WTC11 (cell line): ENCODE measurements around the gene CD101. TPM values are rescaled to one million over a fixed set of nuclear protein-coding genes. Genes with fewer than 3 reads are reported as not detected.
A peak's percentile ranks its signal among the peaks of the same experiment; 100 is the strongest.

ENCODE experiments used
- ATAC-seq: fragments of 200-7000 bp; cut with Tn5 transposase; 2 replicates; pipeline ENCODE4 v1.10.0; 2021; ENCODE audit warnings: mild to moderate bottlenecking, moderate library complexity
- CTCF ChIA-PET: fragments of 300-600 bp; sonication (Branson Sonifier 250); formaldehyde crosslinking; loops from one replicate; lab custom pipeline; 2021; ENCODE audit warnings: antibody characterized with exemption; lab: Charles Lee
- POLR2A ChIA-PET: fragments of 350-600 bp; sonication (Branson Sonifier 250); formaldehyde crosslinking; loops from one replicate; lab custom pipeline; 2021; ENCODE audit warnings: antibody characterized with exemption; lab: Charles Lee
- DNase-seq: peaks from one replicate; pipeline ENCODE4 v3.0.0; 2021; ENCODE audit warnings: low spot score
- H3K27ac Mint-ChIP-seq: 2 replicates; pipeline ENCODE4 v1.8.0; 2021; ENCODE audit warnings: mixed read lengths
- H3K27me3 Mint-ChIP-seq: 2 replicates; pipeline ENCODE4 v1.8.0; 2021; ENCODE audit warnings: low read depth, mild to moderate bottlenecking, moderate library complexity, mixed read lengths
- H3K36me3 Mint-ChIP-seq: 2 replicates; pipeline ENCODE4 v1.8.0; 2021; ENCODE audit warnings: mixed read lengths
- H3K4me1 Mint-ChIP-seq: 2 replicates; pipeline ENCODE4 v1.8.0; 2022; ENCODE audit warnings: mixed read lengths
- H3K4me3 Mint-ChIP-seq: 2 replicates; pipeline ENCODE4 v1.8.0; 2021; ENCODE audit warnings: mild to moderate bottlenecking, moderate library complexity, mixed read lengths
- H3K9me3 Mint-ChIP-seq: 2 replicates; pipeline ENCODE4 v1.8.0; 2021; ENCODE audit warnings: mixed read lengths
- ATF1 ChIP-seq: sonication (generic); formaldehyde crosslinking; IDR thresholded peaks from 2 replicates; pipeline ENCODE4 v1.8.1; 2023; ENCODE audit warnings: mild to moderate bottlenecking, moderate library complexity, missing genetic modification reagents
- ATF2 ChIP-seq: sonication (generic); formaldehyde crosslinking; IDR thresholded peaks from 2 replicates; pipeline ENCODE4 v1.8.1; 2022; ENCODE audit warnings: low read depth, missing genetic modification reagents, borderline replicate concordance
- ATF3 ChIP-seq: sonication (generic); formaldehyde crosslinking; conservative IDR thresholded peaks from 2 replicates; pipeline ENCODE4 v1.8.1; 2022; ENCODE audit warnings: mild to moderate bottlenecking, missing genetic modification reagents
- CDX4 ChIP-seq: fragments of 250-450 bp; sonication (Bioruptor Pico); IDR thresholded peaks from 2 replicates; pipeline ENCODE4 v1.9.0; 2021; ENCODE audit warnings: moderate library complexity, mild to moderate bottlenecking, inconsistent platforms, borderline replicate concordance
- CREB1 ChIP-seq: sonication (generic); formaldehyde crosslinking; IDR thresholded peaks from 2 replicates; pipeline ENCODE4 v1.8.0; 2023; ENCODE audit warnings: mild to moderate bottlenecking, missing genetic modification reagents
- CREM ChIP-seq: sonication (generic); formaldehyde crosslinking; IDR thresholded peaks from 2 replicates; pipeline ENCODE4 v1.8.1; 2022; ENCODE audit warnings: mild to moderate bottlenecking, missing genetic modification reagents, moderate library complexity
- ETV6 ChIP-seq: sonication (generic); formaldehyde crosslinking; IDR thresholded peaks from 2 replicates; pipeline ENCODE4 v1.8.1; 2022; ENCODE audit warnings: mild to moderate bottlenecking, missing genetic modification reagents
- FOXK1 ChIP-seq: sonication (generic); formaldehyde crosslinking; IDR thresholded peaks from 2 replicates; pipeline ENCODE4 v1.8.0; 2022; ENCODE audit warnings: mild to moderate bottlenecking, moderate library complexity, missing genetic modification reagents
- FOXP1 ChIP-seq: sonication (generic); formaldehyde crosslinking; IDR thresholded peaks from 2 replicates; pipeline ENCODE4 v1.8.0; 2022; ENCODE audit warnings: missing genetic modification reagents, mild to moderate bottlenecking, moderate library complexity, borderline replicate concordance
- FOXP4 ChIP-seq: sonication (generic); formaldehyde crosslinking; IDR thresholded peaks from 2 replicates; pipeline ENCODE4 v1.8.0; 2022; ENCODE audit warnings: mild to moderate bottlenecking, missing genetic modification reagents
- GTF2I ChIP-seq: fragments of 250-450 bp; sonication (Bioruptor Pico); conservative IDR thresholded peaks from 2 replicates; pipeline ENCODE4 v1.4.0; 2021; ENCODE audit warnings: mild to moderate bottlenecking
- HMGA2 ChIP-seq: fragments of 250-450 bp; sonication (Bioruptor Pico); IDR thresholded peaks from 2 replicates; pipeline ENCODE4 v1.4.0; 2021; ENCODE audit warnings: mild to moderate bottlenecking, moderate library complexity
- NR3C1 ChIP-seq: sonication (generic); formaldehyde crosslinking; conservative IDR thresholded peaks from 2 replicates; pipeline ENCODE4 v1.8.1; 2023; ENCODE audit warnings: low read depth, mild to moderate bottlenecking, missing genetic modification reagents
- SMAD4 ChIP-seq: sonication (generic); formaldehyde crosslinking; IDR thresholded peaks from 2 replicates; pipeline ENCODE4 v1.8.0; 2022; ENCODE audit warnings: mild to moderate bottlenecking, missing genetic modification reagents
- TP53 ChIP-seq: sonication (generic); formaldehyde crosslinking; IDR thresholded peaks from 2 replicates; pipeline ENCODE4 v1.8.1; 2023; ENCODE audit warnings: mild to moderate bottlenecking, missing genetic modification reagents
- ZNF121 ChIP-seq: sonication (generic); formaldehyde crosslinking; IDR thresholded peaks from 2 replicates; pipeline ENCODE4 v1.8.0; 2023; ENCODE audit warnings: missing genetic modification reagents
- ZNF317 ChIP-seq: sonication (generic); formaldehyde crosslinking; IDR thresholded peaks from 2 replicates; pipeline ENCODE4 v1.8.1; 2023; ENCODE audit warnings: low read depth, mild to moderate bottlenecking, moderate library complexity, missing genetic modification reagents, borderline replicate concordance
- total RNA-seq: library from RNA; stranded (reverse); gene quantifications from 3 replicates; pipeline ENCODE4 v1.2.3, GENCODE V29; 2021
- TF ChIP-seq, protein P1 (sequence below): sonication (generic); formaldehyde crosslinking; IDR thresholded peaks from 2 replicates; pipeline ENCODE4 v1.8.0; 2022; ENCODE audit warnings: mild to moderate bottlenecking, missing genetic modification reagents
- TF ChIP-seq, protein P2 (sequence below): sonication (generic); formaldehyde crosslinking; IDR thresholded peaks from 2 replicates; pipeline ENCODE4 v1.8.1; 2022; ENCODE audit warnings: low read depth, mild to moderate bottlenecking, moderate library complexity, missing genetic modification reagents, borderline replicate concordance
- TF ChIP-seq, protein P3 (sequence below): sonication (generic); formaldehyde crosslinking; IDR thresholded peaks from 2 replicates; pipeline ENCODE4 v1.8.1; 2023; ENCODE audit warnings: mild to moderate bottlenecking, missing genetic modification reagents
- TF ChIP-seq, protein P4 (sequence below): sonication (generic); formaldehyde crosslinking; IDR thresholded peaks from 2 replicates; pipeline ENCODE4 v1.8.0; 2023; ENCODE audit warnings: missing genetic modification reagents

The CD101 gene
- total RNA-seq, 1 experiment from 2014 or later: 1.4 TPM

- H3K27me3 Mint-ChIP-seq: no peaks in the 10 kb centered on the region
- peaks cover 30% of the 10 kb centered on the region for H3K36me3 Mint-ChIP-seq
- H3K4me1 Mint-ChIP-seq: peaks cover 18% of the 10 kb centered on the region
- TF ChIP-seq ETV6 (CRISPR knock-in tag): peak; percentile 7; the same call in 1 of the 2 replicates
- 0 out of 2 replicates have a peak, but pooled peaks have one; percentile 21 for TF ChIP-seq GTF2I (CRISPR knock-in tag)
- TF ChIP-seq ZNF317 (CRISPR knock-in tag): peak; percentile 43; the same call in 1 of the 2 replicates
- TF ChIP-seq ATF2 (CRISPR knock-in tag): no peak
- TF ChIP-seq, protein P1, sequence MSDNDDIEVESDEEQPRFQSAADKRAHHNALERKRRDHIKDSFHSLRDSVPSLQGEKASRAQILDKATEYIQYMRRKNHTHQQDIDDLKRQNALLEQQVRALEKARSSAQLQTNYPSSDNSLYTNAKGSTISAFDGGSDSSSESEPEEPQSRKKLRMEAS (CRISPR knock-in tag): peak; percentile 75
- POLR2A ChIA-PET: interaction anchor here (0.6 to 2.1 kb wide), 19 partner anchors 16 to 490 kb away, joined by 3 to 8 read pairs (median 4); partner anchors contain the start of genes CD58, IGSF3 and PTGFRN
- ATAC-seq (peak; percentile 8), DNase-seq (no peak)
- no peaks in the 10 kb centered on the region for H3K9me3 Mint-ChIP-seq
- H3K4me3 Mint-ChIP-seq: no peak overlapping the region
- CTCF ChIA-PET: interaction anchor here (0.8 to 1.9 kb wide), 20 partner anchors 9 to 492 kb away, joined by 3 to 18 read pairs (median 6); partner anchors contain the start of genes IGSF3 and TRIM45
- peak overlapping the region; percentile 72 for H3K27ac Mint-ChIP-seq
Measured at GRCh38 chr1:117060441-117061317, 59.1 kb downstream of the CD101 start.

DNA sequence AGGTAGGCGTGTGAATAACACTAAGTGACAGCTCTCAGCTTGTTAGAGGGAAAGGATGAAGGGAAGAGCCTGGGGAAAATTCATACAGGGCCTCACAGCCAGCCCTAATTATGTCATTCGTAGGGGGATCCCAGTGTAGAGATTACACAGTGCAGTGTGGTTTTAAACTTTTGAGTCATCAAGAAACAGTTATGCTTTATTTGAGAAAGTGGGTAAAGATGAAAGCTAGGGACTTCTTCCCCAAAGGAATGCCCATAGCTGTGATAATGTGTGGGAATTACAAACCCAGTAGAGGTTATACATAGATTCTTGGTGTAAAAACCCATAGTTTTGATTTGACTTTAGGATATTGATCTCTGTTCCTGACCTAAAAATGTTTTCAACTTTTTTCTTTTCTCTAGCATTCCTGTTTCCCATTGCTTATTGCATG lies 60.4 kb downstream of the CD101 start:
- TF ChIP-seq ETV6 (CRISPR knock-in tag): no peak
- TF ChIP-seq, protein P2, sequence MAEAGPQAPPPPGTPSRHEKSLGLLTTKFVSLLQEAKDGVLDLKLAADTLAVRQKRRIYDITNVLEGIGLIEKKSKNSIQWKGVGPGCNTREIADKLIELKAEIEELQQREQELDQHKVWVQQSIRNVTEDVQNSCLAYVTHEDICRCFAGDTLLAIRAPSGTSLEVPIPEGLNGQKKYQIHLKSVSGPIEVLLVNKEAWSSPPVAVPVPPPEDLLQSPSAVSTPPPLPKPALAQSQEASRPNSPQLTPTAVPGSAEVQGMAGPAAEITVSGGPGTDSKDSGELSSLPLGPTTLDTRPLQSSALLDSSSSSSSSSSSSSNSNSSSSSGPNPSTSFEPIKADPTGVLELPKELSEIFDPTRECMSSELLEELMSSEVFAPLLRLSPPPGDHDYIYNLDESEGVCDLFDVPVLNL: no peak
- TF ChIP-seq FOXP4: no peak
- TF ChIP-seq FOXK1 (CRISPR knock-in tag): no peak
- TF ChIP-seq NR3C1 (CRISPR knock-in tag): no peak
- TF ChIP-seq HMGA2: no peak
- TF ChIP-seq CREM (CRISPR knock-in tag): no peak
- TF ChIP-seq ATF3 (CRISPR knock-in tag): no peak
- DNase-seq (no peak), ATAC-seq (no peak)
- ChIA-PET CTCF (no interaction called here), POLR2A (no interaction called here)
- Mint-ChIP-seq H3K4me1 (peaks cover 18% of the 10 kb centered on the region), H3K36me3 (peaks cover 39% of the 10 kb centered on the region), H3K4me3 (no peak overlapping the region; the same call in 1 of the 2 replicates), H3K27ac (no peak overlapping the region), H3K27me3 (no peaks in the 10 kb centered on the region), H3K9me3 (no peaks in the 10 kb centered on the region)

GRCh38 chr1:117066367-117066766 lies 64.8 kb downstream of the CD101 start:
- no peak overlapping the region for H3K27ac Mint-ChIP-seq
- CTCF ChIA-PET: interaction anchor here (0.8 to 2.1 kb wide), 2 partner anchors 219 to 332 kb away, joined by 4 to 29 read pairs; no protein-coding TSS in a partner anchor
- no peak overlapping the region for H3K4me3 Mint-ChIP-seq
- H3K27me3 Mint-ChIP-seq: no peaks in the 10 kb centered on the region
- no peaks in the 10 kb centered on the region for H3K9me3 Mint-ChIP-seq
- POLR2A ChIA-PET: interaction anchor here (0.6 kb wide), 1 partner anchor 67 kb away, joined by 3 read pairs; no protein-coding TSS in a partner anchor
- peaks cover 1% of the 10 kb centered on the region for H3K4me1 Mint-ChIP-seq
- peaks cover 49% of the 10 kb centered on the region for H3K36me3 Mint-ChIP-seq
- ATAC-seq (no peak), DNase-seq (no peak)
- TF ChIP-seq CREB1 (CRISPR knock-in tag): no peak
- TF ChIP-seq, protein P3, sequence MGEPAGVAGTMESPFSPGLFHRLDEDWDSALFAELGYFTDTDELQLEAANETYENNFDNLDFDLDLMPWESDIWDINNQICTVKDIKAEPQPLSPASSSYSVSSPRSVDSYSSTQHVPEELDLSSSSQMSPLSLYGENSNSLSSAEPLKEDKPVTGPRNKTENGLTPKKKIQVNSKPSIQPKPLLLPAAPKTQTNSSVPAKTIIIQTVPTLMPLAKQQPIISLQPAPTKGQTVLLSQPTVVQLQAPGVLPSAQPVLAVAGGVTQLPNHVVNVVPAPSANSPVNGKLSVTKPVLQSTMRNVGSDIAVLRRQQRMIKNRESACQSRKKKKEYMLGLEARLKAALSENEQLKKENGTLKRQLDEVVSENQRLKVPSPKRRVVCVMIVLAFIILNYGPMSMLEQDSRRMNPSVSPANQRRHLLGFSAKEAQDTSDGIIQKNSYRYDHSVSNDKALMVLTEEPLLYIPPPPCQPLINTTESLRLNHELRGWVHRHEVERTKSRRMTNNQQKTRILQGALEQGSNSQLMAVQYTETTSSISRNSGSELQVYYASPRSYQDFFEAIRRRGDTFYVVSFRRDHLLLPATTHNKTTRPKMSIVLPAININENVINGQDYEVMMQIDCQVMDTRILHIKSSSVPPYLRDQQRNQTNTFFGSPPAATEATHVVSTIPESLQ (CRISPR knock-in tag): no peak
- no peak for TF ChIP-seq CDX4 (CRISPR knock-in tag)
- no peak for TF ChIP-seq ATF1
- TF ChIP-seq FOXP1: no peak
- TF ChIP-seq ZNF121 (CRISPR knock-in tag): no peak
- TF ChIP-seq, protein P4, sequence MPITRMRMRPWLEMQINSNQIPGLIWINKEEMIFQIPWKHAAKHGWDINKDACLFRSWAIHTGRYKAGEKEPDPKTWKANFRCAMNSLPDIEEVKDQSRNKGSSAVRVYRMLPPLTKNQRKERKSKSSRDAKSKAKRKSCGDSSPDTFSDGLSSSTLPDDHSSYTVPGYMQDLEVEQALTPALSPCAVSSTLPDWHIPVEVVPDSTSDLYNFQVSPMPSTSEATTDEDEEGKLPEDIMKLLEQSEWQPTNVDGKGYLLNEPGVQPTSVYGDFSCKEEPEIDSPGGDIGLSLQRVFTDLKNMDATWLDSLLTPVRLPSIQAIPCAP (CRISPR knock-in tag): no peak
- no peak for TF ChIP-seq NR3C1 (CRISPR knock-in tag)
- no peak for TF ChIP-seq SMAD4 (CRISPR knock-in tag)
- TF ChIP-seq TP53: no peak
